GM23338 (cell line): ENCODE data around the gene NPW. TPM values are rescaled to one million over a fixed set of nuclear protein-coding genes. Genes with fewer than 3 reads are reported as not detected.

Source experiments
- ATAC-seq: fragments of 200-7000 bp; cut with Tn5 transposase; 3 replicates; pipeline ENCODE4 v1.9.1; 2020
- DNase-seq: peaks from one replicate; pipeline ENCODE4 v3.0.0-alpha.2; 2015; ENCODE audit warnings: low spot score
- H2AFZ ChIP-seq: fragments of 200-600 bp; sonication (generic); 2 replicates; pipeline ENCODE4 v1.8.0; 2016; ENCODE audit warnings: antibody characterized with exemption, mild to moderate bottlenecking, moderate library complexity
- H3F3A ChIP-seq: fragments of 200-600 bp; sonication (generic); replicated peaks from 2 replicates; pipeline ENCODE4 v1.8.0; 2017; ENCODE audit warnings: antibody characterized with exemption, mixed run types, low read depth
- H3K27ac ChIP-seq: fragments of 200-600 bp; sonication (generic); 2 replicates; pipeline ENCODE4 v1.6.1; 2016; ENCODE audit warnings: low read depth
- H3K27me3 ChIP-seq: fragments of 200-600 bp; sonication (generic); 2 replicates; pipeline ENCODE4 v1.8.0; 2016; ENCODE audit warnings: mild to moderate bottlenecking, mixed run types, moderate library complexity; ENCODE audit not compliant: insufficient read depth
- H3K36me3 ChIP-seq: fragments of 200-600 bp; sonication (generic); 2 replicates; pipeline ENCODE4 v1.8.0; 2016; ENCODE audit warnings: mild to moderate bottlenecking; ENCODE audit not compliant: insufficient read depth
- H3K4me1 ChIP-seq: fragments of 200-600 bp; sonication (generic); 2 replicates; pipeline ENCODE4 v1.8.0; 2016; ENCODE audit warnings: mild to moderate bottlenecking, moderate library complexity; ENCODE audit not compliant: insufficient read depth
- H3K4me2 ChIP-seq: fragments of 200-600 bp; sonication (generic); 2 replicates; pipeline ENCODE4 v1.7.1; 2017; ENCODE audit warnings: mixed run types
- H3K4me3 ChIP-seq: fragments of 200-600 bp; sonication (generic); 2 replicates; pipeline ENCODE4 v1.6.1; 2016; ENCODE audit warnings: mixed run types
- H3K79me2 ChIP-seq: fragments of 200-600 bp; sonication (generic); replicated peaks from 2 replicates; pipeline ENCODE4 v1.8.0; 2017; ENCODE audit warnings: mild to moderate bottlenecking; ENCODE audit not compliant: insufficient read depth
- H3K9me2 ChIP-seq: fragments of 200-600 bp; sonication (generic); 2 replicates; pipeline ENCODE4 v1.8.0; 2017; ENCODE audit not compliant: insufficient read depth
- H4K20me1 ChIP-seq: fragments of 200-600 bp; sonication (generic); replicated peaks from 2 replicates; pipeline ENCODE4 v1.8.0; 2017; ENCODE audit warnings: mild to moderate bottlenecking; ENCODE audit not compliant: insufficient read depth
- H3K27ac Mint-ChIP-seq: 2 replicates; pipeline ENCODE4 v1.8.0; 2020; ENCODE audit warnings: inconsistent platforms, mild to moderate bottlenecking, moderate library complexity, mixed read lengths
- H3K27me3 Mint-ChIP-seq: 3 replicates; pipeline ENCODE4 v1.8.0; 2022; ENCODE audit warnings: low read depth, mild to moderate bottlenecking, moderate library complexity, mixed read lengths, inconsistent platforms; ENCODE audit not compliant: insufficient read depth, poor library complexity
- H3K36me3 Mint-ChIP-seq: 3 replicates; pipeline ENCODE4 v1.8.0; 2021; ENCODE audit warnings: low read depth, mild to moderate bottlenecking, inconsistent platforms, moderate library complexity, mixed read lengths
- H3K4me1 Mint-ChIP-seq: 3 replicates; pipeline ENCODE4 v1.8.0; 2020; ENCODE audit warnings: mild to moderate bottlenecking, inconsistent platforms, mixed read lengths
- H3K4me3 Mint-ChIP-seq: 3 replicates; pipeline ENCODE4 v1.8.0; 2021; ENCODE audit warnings: moderate library complexity, mild to moderate bottlenecking, inconsistent platforms, mixed read lengths
- H3K9me3 Mint-ChIP-seq: 3 replicates; pipeline ENCODE4 v1.8.0; 2020; ENCODE audit warnings: moderate library complexity, mild to moderate bottlenecking, inconsistent platforms, mixed read lengths
- EZH2 ChIP-seq: fragments of 200-600 bp; sonication (generic); IDR thresholded peaks from one replicate; pipeline ENCODE4 v1.8.0; 2017; ENCODE audit warnings: antibody characterized with exemption, mild to moderate bottlenecking, low read depth; ENCODE audit not compliant: unreplicated experiment
- NANOG ChIP-seq: IDR thresholded peaks from 2 replicates; pipeline ENCODE4 v1.6.1; 2016; ENCODE audit warnings: antibody characterized with exemption, borderline replicate concordance
- ZNF331 ChIP-seq: fragments of 250-450 bp; sonication (Bioruptor Pico); IDR thresholded peaks from 2 replicates; pipeline ENCODE4 v1.5.0; 2020; ENCODE audit warnings: low read depth, mild to moderate bottlenecking, moderate library complexity
- polyA plus RNA-seq: library from polyadenylated mRNA; unstranded; fragments of >200 nt; fragmentation: Nextera tagmentation; extraction: Ambion mirVana; gene quantifications from 2 replicates; pipeline ENCODE4 v1.2.1, GENCODE V29; 2016
- total RNA-seq: library from RNA; depleted of rRNA; stranded (reverse); fragments of >200 nt; shearing (Covaris generic); gene quantifications from 2 replicates; pipeline ENCODE4 v1.2.3, GENCODE V29; 2014
- TF ChIP-seq, protein P1 (sequence below): IDR thresholded peaks from one replicate; pipeline ENCODE4 v1.6.1; 2018; ENCODE audit warnings: antibody characterized with exemption; ENCODE audit not compliant: unreplicated experiment
- TF ChIP-seq, protein P2 (sequence below): fragments of 250-450 bp; sonication (Bioruptor Pico); IDR thresholded peaks from 2 replicates; pipeline ENCODE4 v1.5.0; 2020; ENCODE audit warnings: mild to moderate bottlenecking, moderate library complexity

NPW gene
- total and polyA plus RNA-seq, 2 experiments from 2014 or later = 4.5 to 37.6 TPM

DNA sequence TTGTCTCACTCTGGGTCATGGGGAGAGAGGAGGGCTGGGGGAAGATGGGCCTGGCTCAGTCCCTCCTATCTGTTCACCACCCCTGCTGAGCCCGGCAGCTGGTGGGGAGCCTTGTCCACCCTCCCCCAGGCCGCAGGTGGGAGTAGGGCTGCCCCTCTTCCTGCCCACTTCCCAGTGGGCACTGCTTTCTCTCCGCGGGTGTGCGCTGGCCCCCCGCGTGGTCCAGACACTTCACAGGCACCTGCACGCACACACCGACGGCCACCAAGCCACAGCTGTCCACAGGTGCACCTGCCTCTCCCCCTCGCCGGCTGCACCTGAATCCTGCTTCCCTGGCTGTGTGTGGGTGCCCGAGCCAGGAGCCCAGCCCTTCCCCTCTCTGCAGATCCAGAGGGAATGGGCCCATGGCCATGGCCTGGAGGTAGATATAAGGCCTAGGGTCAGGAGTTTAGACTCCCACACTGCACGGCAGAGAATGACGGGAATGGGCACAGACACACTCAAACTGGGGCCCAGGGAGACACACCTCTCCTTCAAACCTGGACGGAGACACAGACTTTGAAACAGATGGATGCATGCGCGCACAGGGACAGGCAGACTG lies 9.1 kb downstream of the NPW start (continued):
- TF ChIP-seq, protein P1, sequence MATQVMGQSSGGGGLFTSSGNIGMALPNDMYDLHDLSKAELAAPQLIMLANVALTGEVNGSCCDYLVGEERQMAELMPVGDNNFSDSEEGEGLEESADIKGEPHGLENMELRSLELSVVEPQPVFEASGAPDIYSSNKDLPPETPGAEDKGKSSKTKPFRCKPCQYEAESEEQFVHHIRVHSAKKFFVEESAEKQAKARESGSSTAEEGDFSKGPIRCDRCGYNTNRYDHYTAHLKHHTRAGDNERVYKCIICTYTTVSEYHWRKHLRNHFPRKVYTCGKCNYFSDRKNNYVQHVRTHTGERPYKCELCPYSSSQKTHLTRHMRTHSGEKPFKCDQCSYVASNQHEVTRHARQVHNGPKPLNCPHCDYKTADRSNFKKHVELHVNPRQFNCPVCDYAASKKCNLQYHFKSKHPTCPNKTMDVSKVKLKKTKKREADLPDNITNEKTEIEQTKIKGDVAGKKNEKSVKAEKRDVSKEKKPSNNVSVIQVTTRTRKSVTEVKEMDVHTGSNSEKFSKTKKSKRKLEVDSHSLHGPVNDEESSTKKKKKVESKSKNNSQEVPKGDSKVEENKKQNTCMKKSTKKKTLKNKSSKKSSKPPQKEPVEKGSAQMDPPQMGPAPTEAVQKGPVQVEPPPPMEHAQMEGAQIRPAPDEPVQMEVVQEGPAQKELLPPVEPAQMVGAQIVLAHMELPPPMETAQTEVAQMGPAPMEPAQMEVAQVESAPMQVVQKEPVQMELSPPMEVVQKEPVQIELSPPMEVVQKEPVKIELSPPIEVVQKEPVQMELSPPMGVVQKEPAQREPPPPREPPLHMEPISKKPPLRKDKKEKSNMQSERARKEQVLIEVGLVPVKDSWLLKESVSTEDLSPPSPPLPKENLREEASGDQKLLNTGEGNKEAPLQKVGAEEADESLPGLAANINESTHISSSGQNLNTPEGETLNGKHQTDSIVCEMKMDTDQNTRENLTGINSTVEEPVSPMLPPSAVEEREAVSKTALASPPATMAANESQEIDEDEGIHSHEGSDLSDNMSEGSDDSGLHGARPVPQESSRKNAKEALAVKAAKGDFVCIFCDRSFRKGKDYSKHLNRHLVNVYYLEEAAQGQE = no peak
- TF ChIP-seq EZH2 (no peak), ZNF331 (CRISPR knock-in tag) (no peak), NANOG (no peak)

DNA sequence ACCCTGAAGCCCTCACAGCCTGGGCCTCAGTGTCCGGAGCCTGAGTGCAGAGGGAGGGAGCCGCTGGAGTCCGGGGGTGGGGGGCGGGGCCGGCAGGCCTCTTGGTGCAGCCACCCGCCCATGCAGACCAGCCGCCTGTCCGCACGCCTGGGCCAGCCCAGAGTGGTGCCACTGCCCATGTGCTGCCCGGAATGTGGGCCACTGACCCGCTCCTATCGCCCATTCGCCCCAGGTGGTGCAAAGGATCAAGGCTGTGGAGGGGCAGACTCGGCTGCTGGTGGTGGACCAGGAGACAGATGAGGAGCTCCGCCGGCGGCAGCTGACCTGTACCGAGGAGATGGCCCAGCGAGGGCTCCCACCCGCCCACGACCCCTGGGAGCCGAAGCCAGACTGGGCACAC lies 9.8 kb downstream of the NPW start:
- H4K20me1 ChIP-seq = no peaks in the 10 kb centered on the region
- no peak overlapping the region for H3K4me3 ChIP-seq
- no peak for ATAC-seq
- no peak overlapping the region for H3K27ac ChIP-seq
- H3K27me3 ChIP-seq = peaks cover 34% of the 10 kb centered on the region
- no peak overlapping the region for H3K27ac Mint-ChIP-seq
- H2AFZ ChIP-seq = no peak overlapping the region
- no peaks in the 10 kb centered on the region for H3K9me3 Mint-ChIP-seq
- TF ChIP-seq, protein P2, sequence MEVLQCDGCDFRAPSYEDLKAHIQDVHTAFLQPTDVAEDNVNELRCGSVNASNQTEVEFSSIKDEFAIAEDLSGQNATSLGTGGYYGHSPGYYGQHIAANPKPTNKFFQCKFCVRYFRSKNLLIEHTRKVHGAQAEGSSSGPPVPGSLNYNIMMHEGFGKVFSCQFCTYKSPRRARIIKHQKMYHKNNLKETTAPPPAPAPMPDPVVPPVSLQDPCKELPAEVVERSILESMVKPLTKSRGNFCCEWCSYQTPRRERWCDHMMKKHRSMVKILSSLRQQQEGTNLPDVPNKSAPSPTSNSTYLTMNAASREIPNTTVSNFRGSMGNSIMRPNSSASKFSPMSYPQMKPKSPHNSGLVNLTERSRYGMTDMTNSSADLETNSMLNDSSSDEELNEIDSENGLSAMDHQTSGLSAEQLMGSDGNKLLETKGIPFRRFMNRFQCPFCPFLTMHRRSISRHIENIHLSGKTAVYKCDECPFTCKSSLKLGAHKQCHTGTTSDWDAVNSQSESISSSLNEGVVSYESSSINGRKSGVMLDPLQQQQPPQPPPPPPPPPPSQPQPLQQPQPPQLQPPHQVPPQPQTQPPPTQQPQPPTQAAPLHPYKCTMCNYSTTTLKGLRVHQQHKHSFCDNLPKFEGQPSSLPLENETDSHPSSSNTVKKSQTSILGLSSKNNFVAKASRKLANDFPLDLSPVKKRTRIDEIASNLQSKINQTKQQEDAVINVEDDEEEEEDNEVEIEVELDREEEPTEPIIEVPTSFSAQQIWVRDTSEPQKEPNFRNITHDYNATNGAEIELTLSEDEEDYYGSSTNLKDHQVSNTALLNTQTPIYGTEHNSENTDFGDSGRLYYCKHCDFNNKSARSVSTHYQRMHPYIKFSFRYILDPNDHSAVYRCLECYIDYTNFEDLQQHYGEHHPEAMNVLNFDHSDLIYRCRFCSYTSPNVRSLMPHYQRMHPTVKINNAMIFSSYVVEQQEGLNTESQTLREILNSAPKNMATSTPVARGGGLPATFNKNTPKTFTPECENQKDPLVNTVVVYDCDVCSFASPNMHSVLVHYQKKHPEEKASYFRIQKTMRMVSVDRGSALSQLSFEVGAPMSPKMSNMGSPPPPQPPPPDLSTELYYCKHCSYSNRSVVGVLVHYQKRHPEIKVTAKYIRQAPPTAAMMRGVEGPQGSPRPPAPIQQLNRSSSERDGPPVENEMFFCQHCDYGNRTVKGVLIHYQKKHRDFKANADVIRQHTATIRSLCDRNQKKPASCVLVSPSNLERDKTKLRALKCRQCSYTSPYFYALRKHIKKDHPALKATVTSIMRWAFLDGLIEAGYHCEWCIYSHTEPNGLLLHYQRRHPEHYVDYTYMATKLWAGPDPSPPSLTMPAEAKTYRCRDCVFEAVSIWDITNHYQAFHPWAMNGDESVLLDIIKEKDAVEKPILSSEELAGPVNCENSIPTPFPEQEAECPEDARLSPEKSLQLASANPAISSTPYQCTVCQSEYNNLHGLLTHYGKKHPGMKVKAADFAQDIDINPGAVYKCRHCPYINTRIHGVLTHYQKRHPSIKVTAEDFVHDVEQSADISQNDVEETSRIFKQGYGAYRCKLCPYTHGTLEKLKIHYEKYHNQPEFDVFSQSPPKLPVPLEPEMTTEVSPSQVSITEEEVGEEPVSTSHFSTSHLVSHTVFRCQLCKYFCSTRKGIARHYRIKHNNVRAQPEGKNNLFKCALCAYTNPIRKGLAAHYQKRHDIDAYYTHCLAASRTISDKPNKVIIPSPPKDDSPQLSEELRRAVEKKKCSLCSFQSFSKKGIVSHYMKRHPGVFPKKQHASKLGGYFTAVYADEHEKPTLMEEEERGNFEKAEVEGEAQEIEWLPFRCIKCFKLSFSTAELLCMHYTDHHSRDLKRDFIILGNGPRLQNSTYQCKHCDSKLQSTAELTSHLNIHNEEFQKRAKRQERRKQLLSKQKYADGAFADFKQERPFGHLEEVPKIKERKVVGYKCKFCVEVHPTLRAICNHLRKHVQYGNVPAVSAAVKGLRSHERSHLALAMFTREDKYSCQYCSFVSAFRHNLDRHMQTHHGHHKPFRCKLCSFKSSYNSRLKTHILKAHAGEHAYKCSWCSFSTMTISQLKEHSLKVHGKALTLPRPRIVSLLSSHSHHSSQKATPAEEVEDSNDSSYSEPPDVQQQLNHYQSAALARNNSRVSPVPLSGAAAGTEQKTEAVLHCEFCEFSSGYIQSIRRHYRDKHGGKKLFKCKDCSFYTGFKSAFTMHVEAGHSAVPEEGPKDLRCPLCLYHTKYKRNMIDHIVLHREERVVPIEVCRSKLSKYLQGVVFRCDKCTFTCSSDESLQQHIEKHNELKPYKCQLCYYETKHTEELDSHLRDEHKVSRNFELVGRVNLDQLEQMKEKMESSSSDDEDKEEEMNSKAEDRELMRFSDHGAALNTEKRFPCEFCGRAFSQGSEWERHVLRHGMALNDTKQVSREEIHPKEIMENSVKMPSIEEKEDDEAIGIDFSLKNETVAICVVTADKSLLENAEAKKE (CRISPR knock-in tag) = no peak
- H3K9me2 ChIP-seq = no peaks in the 10 kb centered on the region
- no peaks in the 10 kb centered on the region for H3K36me3 ChIP-seq
- DNase-seq = peak; percentile 4
- H3F3A ChIP-seq = no peaks in the 10 kb centered on the region
- H3K79me2 ChIP-seq = no peaks in the 10 kb centered on the region
- no peak overlapping the region for H3K4me3 Mint-ChIP-seq
- H3K4me1 ChIP-seq = no peaks in the 10 kb centered on the region
- no peak overlapping the region for H3K4me2 ChIP-seq
- no peaks in the 10 kb centered on the region for H3K36me3 Mint-ChIP-seq
- H3K27me3 Mint-ChIP-seq = peaks cover 9% of the 10 kb centered on the region
- peaks cover 3% of the 10 kb centered on the region for H3K4me1 Mint-ChIP-seq
